Measurements from ENCODE around the gene CCDC92. TPM values are rescaled to one million over a fixed set of nuclear protein-coding genes. Genes with fewer than 3 reads are reported as not detected.

CCDC92 gene
- total RNA-seq, 4 donors from 2014 or later, result 14.8 to 48.8 (median 21.1) TPM

DNA sequence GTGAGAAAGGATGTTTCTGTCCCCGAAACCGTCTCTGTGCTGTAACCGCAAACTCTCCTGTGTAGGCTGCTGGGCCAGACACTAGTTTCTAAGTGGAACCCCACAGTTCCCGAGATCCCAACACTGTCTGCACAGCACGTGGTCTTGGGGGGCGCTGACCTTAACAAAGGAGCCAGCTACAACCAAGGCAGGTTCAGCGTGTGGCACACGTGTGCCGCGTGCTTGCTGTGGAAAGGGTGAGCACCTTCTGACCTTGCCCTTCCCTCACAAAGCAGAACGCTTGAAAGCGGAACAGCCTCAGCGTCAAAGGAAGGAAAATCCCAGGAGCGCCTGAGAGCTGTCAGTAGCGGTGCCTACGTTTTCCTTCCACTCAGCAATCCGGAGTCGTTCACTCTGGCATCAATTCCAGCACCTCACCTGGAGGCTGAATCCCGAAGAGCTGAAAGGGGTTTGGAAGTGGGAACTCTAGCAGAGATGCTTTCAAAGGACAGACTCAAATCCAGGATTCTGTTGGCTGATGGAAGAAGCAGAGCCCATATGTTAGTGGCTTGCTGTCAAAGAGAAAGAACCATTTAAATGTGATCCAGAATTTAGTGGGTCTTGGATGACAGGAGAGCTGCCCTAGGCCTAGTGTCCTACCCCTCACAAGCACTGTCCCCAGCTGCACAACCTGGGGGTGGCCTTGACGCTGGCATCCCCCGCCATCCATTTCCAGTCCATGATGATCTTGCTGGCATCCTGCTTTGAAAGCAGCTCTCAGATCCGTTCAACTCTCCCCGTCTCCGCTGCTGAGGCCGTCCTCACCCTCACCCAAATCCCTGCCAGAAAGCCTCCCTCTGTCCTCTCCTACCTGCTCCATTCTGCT, 27.1 kb downstream of the CCDC92 start:
- intact Hi-C loops (cut with DNase I; ENCODE audit: low total_unique reads), result no loop called here

DNA sequence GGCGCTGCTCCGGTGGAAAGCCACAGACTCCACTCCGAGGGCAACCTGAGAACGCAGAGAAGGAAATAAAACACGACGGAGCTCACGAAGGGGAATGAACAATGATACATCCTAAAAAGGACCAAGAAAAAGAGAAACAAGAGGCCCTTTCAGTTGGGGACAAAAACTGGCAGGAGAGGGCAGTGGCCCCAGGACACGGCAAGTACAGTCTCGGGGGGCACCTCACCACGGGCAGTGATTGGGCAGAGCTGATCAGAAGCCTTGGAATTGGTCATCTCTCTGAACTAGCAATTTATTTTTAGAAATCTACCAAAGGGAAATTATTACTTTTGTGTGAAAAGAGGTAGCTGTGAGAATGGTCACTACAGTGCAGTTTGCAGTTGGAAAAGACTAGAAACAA, 27.9 kb downstream of the CCDC92 start:
- in situ Hi-C loops (cut with MboI; ENCODE audit: low pct_ligation_motif_present in 1 of 4, low pct_unique_long_range_greater_than_20kb in 1 of 4, low sequenced_read_pairs in 3 of 4), result no loop called here
- Histone ChIP-seq H3K9me3 (no peaks in the 10 kb centered on the region), H3K4me3 (no peak overlapping the region), H3K27ac (no peak overlapping the region), H3K4me1 (no peaks in the 10 kb centered on the region), H3K27me3 (no peaks in the 10 kb centered on the region), H3K36me3 (peaks cover 0 to 12% (median 0%) of the 10 kb centered on the region in 4 donors)
- DNase-seq, result no peak
- TF ChIP-seq EP300 (IDR thresholded peaks at IDR 0.05; ENCODE audit: low read depth) (no peak), POLR2AphosphoS5 (IDR thresholded peaks at IDR 0.05) (no peak), POLR2A (IDR thresholded peaks at IDR 0.05) (no peak)
- TF ChIP-seq, protein P1, sequence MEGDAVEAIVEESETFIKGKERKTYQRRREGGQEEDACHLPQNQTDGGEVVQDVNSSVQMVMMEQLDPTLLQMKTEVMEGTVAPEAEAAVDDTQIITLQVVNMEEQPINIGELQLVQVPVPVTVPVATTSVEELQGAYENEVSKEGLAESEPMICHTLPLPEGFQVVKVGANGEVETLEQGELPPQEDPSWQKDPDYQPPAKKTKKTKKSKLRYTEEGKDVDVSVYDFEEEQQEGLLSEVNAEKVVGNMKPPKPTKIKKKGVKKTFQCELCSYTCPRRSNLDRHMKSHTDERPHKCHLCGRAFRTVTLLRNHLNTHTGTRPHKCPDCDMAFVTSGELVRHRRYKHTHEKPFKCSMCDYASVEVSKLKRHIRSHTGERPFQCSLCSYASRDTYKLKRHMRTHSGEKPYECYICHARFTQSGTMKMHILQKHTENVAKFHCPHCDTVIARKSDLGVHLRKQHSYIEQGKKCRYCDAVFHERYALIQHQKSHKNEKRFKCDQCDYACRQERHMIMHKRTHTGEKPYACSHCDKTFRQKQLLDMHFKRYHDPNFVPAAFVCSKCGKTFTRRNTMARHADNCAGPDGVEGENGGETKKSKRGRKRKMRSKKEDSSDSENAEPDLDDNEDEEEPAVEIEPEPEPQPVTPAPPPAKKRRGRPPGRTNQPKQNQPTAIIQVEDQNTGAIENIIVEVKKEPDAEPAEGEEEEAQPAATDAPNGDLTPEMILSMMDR (IDR thresholded peaks at IDR 0.05), result no peak
- intact Hi-C loops (cut with DNase I; ENCODE audit: low total_unique reads), result no loop called here
- 83 to 87% methylated on average over 3 to 10 of the region's 10 CpGs for WGBS, 2 donors (ENCODE audit: low coverage in 1 of 2)

More for the DNA sequence above, 27.1 kb downstream of the CCDC92 start:
- Histone ChIP-seq H3K4me3 (no peak overlapping the region), H3K4me1 (no peaks in the 10 kb centered on the region), H3K9me3 (no peaks in the 10 kb centered on the region), H3K27ac (no peak overlapping the region), H3K36me3 (peaks cover 0 to 12% (median 0%) of the 10 kb centered on the region in 4 donors), H3K27me3 (no peaks in the 10 kb centered on the region)
- no peak for DNase-seq
- WGBS, 2 donors (ENCODE audit: low coverage in 1 of 2), result 79 to 92% methylated on average over 5 to 25 of the region's 25 CpGs
- in situ Hi-C loops (cut with MboI; ENCODE audit: low pct_ligation_motif_present in 1 of 4, low pct_unique_long_range_greater_than_20kb in 1 of 4, low sequenced_read_pairs in 3 of 4), result no loop called here
- TF ChIP-seq, protein P1 (IDR thresholded peaks at IDR 0.05), result no peak
- TF ChIP-seq POLR2A (IDR thresholded peaks at IDR 0.05) (no peak), EP300 (IDR thresholded peaks at IDR 0.05; ENCODE audit: low read depth) (no peak), POLR2AphosphoS5 (IDR thresholded peaks at IDR 0.05) (no peak)

DNA sequence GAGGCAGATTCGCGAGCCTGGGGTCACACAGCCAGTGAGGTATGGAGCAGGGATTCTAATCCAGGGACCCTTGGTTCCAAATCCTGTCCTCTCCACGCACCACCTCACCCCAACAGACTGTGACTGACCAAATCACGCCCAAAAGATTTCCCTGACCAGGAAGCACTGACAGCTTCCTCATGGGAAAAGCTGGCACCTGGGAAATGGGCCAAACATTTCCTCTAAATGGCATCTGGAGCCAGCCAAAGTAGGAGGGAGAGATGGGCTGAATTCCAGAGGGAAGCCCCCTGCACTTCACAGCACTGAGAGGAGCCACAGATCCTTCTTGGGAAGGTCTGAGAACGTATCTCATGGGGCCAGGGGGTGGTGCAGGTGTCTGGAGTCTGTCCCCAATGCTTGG, 28.8 kb downstream of the CCDC92 start:
- TF ChIP-seq, protein P1 (IDR thresholded peaks at IDR 0.05), result no peak
- no peak for TF ChIP-seq EP300 (IDR thresholded peaks at IDR 0.05; ENCODE audit: low read depth)
- no peak for TF ChIP-seq POLR2A (IDR thresholded peaks at IDR 0.05)
- no peak for TF ChIP-seq POLR2AphosphoS5 (IDR thresholded peaks at IDR 0.05)
- Histone ChIP-seq H3K4me1 (no peaks in the 10 kb centered on the region), H3K27me3 (no peaks in the 10 kb centered on the region), H3K27ac (no peak overlapping the region), H3K9me3 (no peaks in the 10 kb centered on the region), H3K4me3 (no peak overlapping the region), H3K36me3 (peaks cover 0 to 12% (median 0%) of the 10 kb centered on the region in 4 donors)
- intact Hi-C loops (cut with DNase I; ENCODE audit: low total_unique reads), result no loop called here
- in situ Hi-C loops (cut with MboI; ENCODE audit: low pct_ligation_motif_present in 1 of 4, low pct_unique_long_range_greater_than_20kb in 1 of 4, low sequenced_read_pairs in 3 of 4), result no loop called here
- 89% methylated on average over 5 of the region's 5 CpGs; no CpG with 5 or more reads in 1 of the 2 donors for WGBS, 2 donors (ENCODE audit: low coverage in 1 of 2)
- no peak for DNase-seq

DNA sequence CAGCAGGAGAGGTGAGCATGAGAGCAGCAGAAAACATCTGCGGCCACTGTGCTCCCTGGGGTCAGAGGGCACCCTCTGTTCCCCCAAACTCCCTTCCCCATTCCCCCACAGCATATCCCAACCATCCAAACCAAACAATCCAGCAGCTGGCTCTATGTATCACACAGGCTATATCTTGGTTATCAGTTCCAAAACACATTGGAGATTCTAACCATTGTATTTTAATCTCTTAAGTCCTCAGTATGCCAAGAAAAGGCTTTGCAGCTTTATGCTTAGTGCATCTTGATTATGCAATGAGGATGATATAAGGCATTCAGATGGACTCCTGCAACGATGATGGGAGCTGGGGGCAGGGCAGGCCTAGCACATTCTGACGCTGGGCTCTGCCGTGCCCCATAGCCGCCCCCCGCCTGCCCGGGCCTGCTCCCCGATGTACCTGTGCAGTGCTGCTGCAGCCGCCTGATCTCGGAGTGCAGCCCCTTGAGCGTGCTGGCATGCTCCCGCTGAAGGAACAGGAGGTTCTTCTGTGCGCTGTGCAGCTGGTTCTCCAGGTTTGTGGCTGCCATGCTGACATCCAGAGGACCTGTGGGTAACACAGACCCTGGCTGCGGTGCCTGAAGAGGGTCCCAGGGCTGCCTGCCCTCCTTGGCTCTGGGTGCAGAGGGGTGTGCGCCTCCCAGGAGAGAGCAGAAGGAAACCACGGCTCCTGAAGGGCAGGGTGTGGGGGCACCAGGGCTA, 29.6 kb downstream of the CCDC92 start:
- Histone ChIP-seq H3K9me3 (no peaks in the 10 kb centered on the region), H3K4me1 (no peaks in the 10 kb centered on the region), H3K27me3 (no peaks in the 10 kb centered on the region), H3K27ac (no peak overlapping the region), H3K4me3 (no peak overlapping the region), H3K36me3 (peaks cover 0 to 12% (median 0%) of the 10 kb centered on the region in 4 donors)
- no peak for DNase-seq
- TF ChIP-seq EP300 (IDR thresholded peaks at IDR 0.05; ENCODE audit: low read depth) (no peak), POLR2A (IDR thresholded peaks at IDR 0.05) (no peak), POLR2AphosphoS5 (IDR thresholded peaks at IDR 0.05) (no peak)
- TF ChIP-seq, protein P1 (IDR thresholded peaks at IDR 0.05), result no peak
- 83 to 93% methylated on average over 1 to 16 of the region's 16 CpGs for WGBS, 2 donors (ENCODE audit: low coverage in 1 of 2)
- intact Hi-C loops (cut with DNase I; ENCODE audit: low total_unique reads), result no loop called here
- in situ Hi-C loops (cut with MboI; ENCODE audit: low pct_ligation_motif_present in 1 of 4, low pct_unique_long_range_greater_than_20kb in 1 of 4, low sequenced_read_pairs in 3 of 4), result no loop called here
